Bronchial epithelial cell (primary cell): ENCODE data around the gene BOC. TPM values are rescaled to one million over a fixed set of nuclear protein-coding genes. Genes with fewer than 3 reads are reported as not detected.

ENCODE experiments used
- DNase-seq: peaks from one replicate; pipeline ENCODE4 v3.0.0-alpha.2; 2010; ENCODE audit warnings: low read depth
- FAIRE-seq: peaks from 2 replicates; lab custom pipeline; 2011; peaks lifted over from hg19 to GRCh38; lab: Jason Lieb, UNC
- H3K27me3 ChIP-seq: 2 replicates; pipeline ENCODE4 v1.5.1; 2011; ENCODE audit warnings: low read length; ENCODE audit not compliant: control insufficient read depth, insufficient read depth
- H3K36me3 ChIP-seq: 2 replicates; pipeline ENCODE4 v1.5.1; 2011; ENCODE audit warnings: low read length; ENCODE audit not compliant: control insufficient read depth, insufficient read depth
- H3K4me3 ChIP-seq: 2 replicates; pipeline ENCODE4 v1.5.1; 2011; ENCODE audit warnings: mild to moderate bottlenecking, low read depth, low read length, control low read depth
- CTCF ChIP-seq: IDR thresholded peaks from 2 replicates; pipeline ENCODE4 v1.5.1; 2011; ENCODE audit warnings: mild to moderate bottlenecking, moderate library complexity, low read length, control low read depth, inconsistent platforms; ENCODE audit not compliant: insufficient read depth, severe bottlenecking
- total RNA-seq: library from RNA; depleted of rRNA; stranded (reverse); fragments of >200 nt; gene quantifications from 2 replicates; pipeline ENCODE4 v1.2.1, GENCODE V29; 2014

The BOC gene
- total RNA-seq, 1 donor from 2014 or later = 1.3 TPM

DNA sequence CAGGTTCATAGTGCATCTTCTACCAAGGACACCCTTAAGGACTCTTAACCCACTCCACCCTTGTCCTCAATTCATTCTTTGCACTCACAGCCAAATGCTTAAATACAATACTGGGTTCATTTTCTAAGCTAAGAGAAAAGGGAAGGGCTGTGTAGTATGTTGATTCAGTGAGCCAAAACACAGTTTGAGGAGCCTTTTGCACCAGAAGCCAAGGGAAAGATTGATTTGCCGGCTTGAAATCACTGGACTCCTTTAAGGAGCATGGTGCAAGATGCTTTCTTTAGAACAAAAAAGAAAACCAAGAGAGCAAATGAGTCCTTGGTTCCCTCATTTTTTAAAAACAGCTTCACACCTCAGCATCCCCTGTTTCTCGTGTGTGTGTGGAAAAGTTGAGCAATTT is 47.8 kb downstream of the BOC start:
- no peak for TF ChIP-seq CTCF
- Histone ChIP-seq H3K4me3 (no peak overlapping the region), H3K27me3 (peaks cover 2% of the 10 kb centered on the region), H3K36me3 (no peaks in the 10 kb centered on the region)
- no peak for DNase-seq
- no peak for FAIRE-seq

- Histone ChIP-seq H3K27me3 (peaks cover 2% of the 10 kb centered on the region), H3K36me3 (no peaks in the 10 kb centered on the region), H3K4me3 (no peak overlapping the region)
- FAIRE-seq (no peak), DNase-seq (no peak)
- TF ChIP-seq CTCF = no peak
Observed at GRCh38 chr3:113261063-113261625, 49.8 kb downstream of the BOC start.

DNA sequence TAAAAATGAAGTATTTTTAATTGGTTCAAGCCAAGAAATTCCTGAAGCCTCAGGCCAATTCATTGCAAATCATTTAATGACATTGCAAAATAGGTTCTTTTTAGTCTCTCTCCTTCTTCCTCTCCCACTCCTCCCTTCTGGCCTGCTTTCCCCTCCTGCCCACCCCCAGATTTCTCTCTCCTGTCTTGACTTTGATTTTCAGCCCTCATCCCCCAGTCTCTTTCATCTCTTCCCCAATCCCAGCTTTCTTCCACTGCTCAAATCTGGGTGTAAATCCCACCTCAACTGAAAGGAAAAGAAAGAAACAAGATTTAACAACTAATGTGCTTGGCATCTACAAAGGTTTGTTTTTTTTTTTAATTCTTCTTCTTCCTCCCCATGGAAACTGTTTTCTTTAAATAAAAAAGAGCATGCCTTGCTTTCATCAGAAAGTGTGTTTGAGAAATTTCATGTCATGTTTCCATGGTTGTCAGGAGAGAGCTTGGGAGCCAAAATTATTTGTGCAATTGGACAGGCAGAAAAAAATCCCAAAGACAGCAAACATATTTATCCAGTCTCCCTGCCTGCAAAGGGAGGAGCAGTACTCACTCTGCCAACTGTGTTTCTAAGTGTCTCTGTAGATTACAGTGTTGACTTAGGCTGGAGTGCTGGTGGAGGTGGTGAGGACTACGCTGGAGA is 50.4 kb downstream of the BOC start:
- DNase-seq (no peak), FAIRE-seq (no peak)
- H3K36me3 ChIP-seq = no peaks in the 10 kb centered on the region

DNA sequence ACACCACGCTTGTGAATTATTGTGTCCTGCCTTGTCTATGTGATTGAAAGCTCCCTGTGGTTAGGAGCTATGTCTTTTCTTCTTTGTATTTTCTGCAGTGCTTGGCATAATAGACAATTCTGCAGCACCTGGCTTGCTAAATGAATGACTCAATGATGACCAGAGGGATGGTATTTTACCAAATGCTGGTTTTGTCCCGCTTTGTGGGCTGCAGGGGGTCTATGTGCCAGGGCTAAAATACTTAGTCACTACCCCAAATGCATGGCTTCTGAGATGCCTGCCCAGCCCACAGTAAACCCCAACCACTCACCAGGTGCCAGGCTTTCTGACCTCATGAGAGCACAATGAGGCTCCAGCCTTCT is 50.9 kb downstream of the BOC start:
- no peak for TF ChIP-seq CTCF
- Histone ChIP-seq H3K4me3 (no peak overlapping the region), H3K36me3 (no peaks in the 10 kb centered on the region), H3K27me3 (peaks cover 2% of the 10 kb centered on the region)
- DNase-seq = no peak
- no peak for FAIRE-seq

More for the DNA sequence above, 50.4 kb downstream of the BOC start:
- TF ChIP-seq CTCF = no peak
- no peak overlapping the region for H3K4me3 ChIP-seq
- H3K27me3 ChIP-seq = peaks cover 2% of the 10 kb centered on the region

DNA sequence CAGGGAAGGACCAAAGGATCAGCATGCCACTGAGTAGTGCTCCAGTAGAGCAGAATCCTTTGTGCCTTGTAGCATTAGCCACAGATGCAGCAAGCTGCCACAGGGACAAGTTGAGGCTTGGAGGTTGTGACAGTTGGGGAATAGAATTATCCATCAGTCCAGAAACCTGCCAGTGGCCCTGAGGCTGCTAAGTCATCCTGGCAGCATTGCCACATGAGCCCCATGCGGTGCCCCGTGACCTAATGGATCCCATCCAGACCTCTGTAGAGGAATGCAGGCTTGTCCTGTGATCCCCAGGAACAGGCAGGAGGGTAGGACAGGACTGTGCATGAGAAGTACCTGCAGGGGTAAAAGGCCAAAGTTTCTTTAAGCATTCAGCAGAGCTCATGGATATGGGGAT is 51.7 kb downstream of the BOC start:
- FAIRE-seq (no peak), DNase-seq (peak; percentile 62)
- TF ChIP-seq CTCF = no peak
- H3K4me3 ChIP-seq = no peak overlapping the region
- H3K36me3 ChIP-seq = no peaks in the 10 kb centered on the region
- peaks cover 2% of the 10 kb centered on the region for H3K27me3 ChIP-seq

GRCh38 chr3:113263778-113264177 is 52.4 kb downstream of the BOC start:
- peaks cover 2% of the 10 kb centered on the region for H3K27me3 ChIP-seq
- FAIRE-seq (no peak), DNase-seq (no peak)
- no peak for TF ChIP-seq CTCF
- H3K4me3 ChIP-seq = no peak overlapping the region
- no peaks in the 10 kb centered on the region for H3K36me3 ChIP-seq
